Fibroblast of pulmonary artery (primary cell): ENCODE results near the gene SRD5A1.

Source experiments
- DNase-seq: peaks from one replicate; pipeline ENCODE4 v3.0.0-alpha.2; 2010; ENCODE audit warnings: low read depth
- H3K4me3 ChIP-seq: replicated peaks from 2 replicates; pipeline ENCODE4 v1.5.1; 2011; ENCODE audit warnings: low read depth, mild to moderate bottlenecking, control low read depth, low read length, moderate library complexity
- TF ChIP-seq, protein P1 (sequence below): IDR thresholded peaks from 2 replicates; pipeline ENCODE4 v1.5.1; 2011; ENCODE audit warnings: mild to moderate bottlenecking, control low read depth, low read length, inconsistent platforms; ENCODE audit errors: missing control alignments

Gene SRD5A1

DNA sequence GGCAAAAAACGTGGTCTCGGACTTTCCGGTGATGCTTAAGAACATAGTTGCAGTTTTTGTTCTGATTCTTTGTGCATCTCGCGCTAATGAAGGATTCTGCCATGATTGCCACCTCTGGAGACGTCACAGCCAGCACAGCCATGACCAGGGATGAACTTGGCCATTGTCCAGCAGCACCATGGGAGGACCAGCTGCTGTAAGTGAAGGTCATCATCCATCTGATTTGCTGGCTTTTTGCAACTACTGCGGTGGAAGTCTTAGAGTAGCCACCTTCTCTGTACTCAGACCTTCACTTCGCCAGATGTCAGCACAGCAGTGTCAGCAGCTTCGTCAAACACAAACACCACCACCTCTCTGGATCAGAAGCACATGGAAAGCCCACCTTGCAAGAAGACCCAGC is 46.1 kb upstream of the SRD5A1 start:
- no peak overlapping the region for H3K4me3 ChIP-seq
- TF ChIP-seq, protein P1, sequence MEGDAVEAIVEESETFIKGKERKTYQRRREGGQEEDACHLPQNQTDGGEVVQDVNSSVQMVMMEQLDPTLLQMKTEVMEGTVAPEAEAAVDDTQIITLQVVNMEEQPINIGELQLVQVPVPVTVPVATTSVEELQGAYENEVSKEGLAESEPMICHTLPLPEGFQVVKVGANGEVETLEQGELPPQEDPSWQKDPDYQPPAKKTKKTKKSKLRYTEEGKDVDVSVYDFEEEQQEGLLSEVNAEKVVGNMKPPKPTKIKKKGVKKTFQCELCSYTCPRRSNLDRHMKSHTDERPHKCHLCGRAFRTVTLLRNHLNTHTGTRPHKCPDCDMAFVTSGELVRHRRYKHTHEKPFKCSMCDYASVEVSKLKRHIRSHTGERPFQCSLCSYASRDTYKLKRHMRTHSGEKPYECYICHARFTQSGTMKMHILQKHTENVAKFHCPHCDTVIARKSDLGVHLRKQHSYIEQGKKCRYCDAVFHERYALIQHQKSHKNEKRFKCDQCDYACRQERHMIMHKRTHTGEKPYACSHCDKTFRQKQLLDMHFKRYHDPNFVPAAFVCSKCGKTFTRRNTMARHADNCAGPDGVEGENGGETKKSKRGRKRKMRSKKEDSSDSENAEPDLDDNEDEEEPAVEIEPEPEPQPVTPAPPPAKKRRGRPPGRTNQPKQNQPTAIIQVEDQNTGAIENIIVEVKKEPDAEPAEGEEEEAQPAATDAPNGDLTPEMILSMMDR, result no peak
- no peak for DNase-seq

DNA sequence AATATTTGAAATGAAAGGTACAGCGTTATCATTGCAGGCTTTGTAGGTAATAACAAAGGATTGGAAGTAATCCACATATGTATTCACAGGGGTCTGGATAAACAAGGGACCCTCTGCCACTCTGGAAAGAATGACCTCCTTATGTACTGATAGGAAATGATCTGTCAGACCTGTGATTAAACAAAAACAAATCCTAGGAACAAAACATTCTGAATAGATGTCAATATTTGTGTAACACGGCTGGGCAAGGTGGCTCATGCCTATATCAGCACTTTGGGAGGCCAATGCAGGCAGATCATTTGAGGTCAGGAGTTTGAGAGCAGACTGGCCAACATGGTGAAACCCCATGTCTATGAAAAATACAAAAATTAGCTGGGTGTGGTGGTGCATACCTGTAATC is 42.7 kb upstream of the SRD5A1 start:
- TF ChIP-seq, protein P1, result no peak
- H3K4me3 ChIP-seq, result no peak overlapping the region
- no peak for DNase-seq

DNA sequence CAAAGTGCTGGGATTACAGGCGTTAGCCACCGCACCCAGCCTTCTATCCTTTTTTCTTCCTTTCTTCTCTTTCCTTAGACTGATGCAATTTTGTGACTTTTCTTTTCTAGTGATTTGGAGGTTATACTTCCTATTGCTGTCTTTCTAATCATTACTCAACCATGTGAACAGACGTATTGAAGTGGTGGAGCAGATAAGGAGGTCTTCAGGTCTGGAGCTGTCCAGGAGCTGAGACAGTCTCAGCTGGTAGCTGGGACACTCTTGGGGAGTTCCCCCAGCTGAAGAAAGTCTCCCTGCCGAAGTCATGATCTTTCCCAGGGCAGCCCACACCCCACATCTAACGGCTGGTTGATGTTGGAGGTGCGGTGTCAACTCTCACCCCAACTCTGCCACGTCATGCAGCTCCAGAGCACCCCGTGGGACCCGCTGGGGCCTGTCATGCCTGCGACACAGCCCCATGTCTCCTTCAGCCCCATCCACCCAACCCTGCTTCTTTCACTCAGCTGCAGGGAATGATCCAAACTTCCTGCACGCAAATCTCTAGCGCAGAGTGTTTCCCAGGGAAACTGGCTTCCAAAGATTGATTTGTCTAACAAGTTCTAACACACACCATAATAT is 41.5 kb upstream of the SRD5A1 start:
- TF ChIP-seq, protein P1, result no peak
- no peak for DNase-seq
- H3K4me3 ChIP-seq, result no peak overlapping the region

DNA sequence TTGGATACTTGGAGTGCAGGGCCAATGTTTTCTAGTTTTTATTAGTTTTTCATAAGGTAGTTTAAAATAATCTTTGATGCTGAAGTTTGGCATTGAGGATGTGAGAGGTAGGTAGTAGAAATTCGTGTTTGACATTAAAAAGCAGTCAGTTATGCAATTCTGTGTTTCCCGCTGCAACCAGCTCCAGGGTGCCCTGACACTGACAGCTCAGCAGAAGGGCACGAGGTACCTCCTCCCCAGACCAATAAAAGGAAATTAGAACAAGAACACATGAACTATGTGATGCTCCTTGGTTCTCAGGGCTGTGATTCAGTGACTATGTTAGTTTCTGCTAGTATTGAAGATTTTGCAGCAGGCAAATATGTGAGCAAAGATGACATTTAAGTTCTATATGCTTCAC is 40.6 kb upstream of the SRD5A1 start:
- no peak for DNase-seq
- no peak overlapping the region for H3K4me3 ChIP-seq
- TF ChIP-seq, protein P1, result no peak

DNA sequence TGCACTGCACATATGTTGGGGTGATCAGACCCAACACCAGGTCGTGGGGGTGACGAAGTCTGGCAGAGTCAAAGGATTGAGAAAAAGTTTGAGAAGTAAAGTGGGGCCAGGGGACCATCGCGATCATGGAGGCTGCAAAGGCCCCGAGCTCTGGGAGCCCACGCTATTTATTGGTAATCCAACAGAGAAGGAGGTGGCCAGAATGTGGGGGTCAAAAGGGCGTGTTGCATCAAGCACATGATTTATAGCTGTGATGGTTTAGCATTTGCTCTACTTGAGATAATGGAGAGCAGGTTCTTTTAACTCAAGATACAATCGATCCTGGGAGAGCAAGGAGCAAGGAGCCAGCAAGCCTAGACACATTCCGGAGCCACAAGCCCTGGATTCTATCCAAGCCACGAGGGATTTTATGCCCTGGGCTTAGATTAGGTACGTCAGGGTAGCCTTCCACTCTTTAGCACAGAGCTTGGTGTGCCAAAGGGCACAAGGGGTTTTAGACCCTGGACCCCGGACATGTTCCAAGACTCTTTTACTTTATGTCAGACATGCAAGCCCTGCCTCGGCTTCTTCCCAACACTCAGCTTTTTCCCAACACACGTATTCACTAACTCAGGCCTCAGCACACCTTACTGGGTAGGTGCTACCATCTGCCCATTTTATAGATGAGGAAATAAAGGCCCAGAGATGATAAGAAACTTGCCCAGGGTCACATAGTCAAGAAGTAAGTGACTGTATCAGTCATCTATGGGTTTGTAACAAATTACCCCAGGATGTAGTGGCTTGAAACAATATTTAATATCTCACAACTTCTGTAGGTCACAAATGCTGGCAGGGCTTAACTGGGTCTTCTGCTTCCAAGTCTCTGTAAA is 39.9 kb upstream of the SRD5A1 start:
- DNase-seq, result no peak
- TF ChIP-seq, protein P1, result no peak

DNA sequence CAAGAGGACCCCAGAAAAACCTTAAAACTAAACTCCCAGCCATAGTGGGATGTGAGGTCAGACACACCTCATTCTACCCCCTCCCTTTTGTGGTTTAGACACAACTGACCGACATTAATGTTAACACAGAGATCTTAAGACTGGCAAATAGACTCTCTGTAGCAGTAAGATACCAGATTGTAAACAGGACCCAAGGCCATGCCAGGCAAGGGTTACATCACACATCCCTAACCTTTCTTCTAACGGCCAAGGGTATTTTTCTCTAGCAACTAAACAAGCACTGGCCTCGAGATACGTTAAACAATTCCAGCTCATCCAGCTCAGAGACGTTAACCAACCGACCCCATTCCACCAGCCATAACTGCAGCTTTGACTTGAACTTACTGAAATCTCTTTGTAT is 39.2 kb upstream of the SRD5A1 start:
- TF ChIP-seq, protein P1, result no peak
- H3K4me3 ChIP-seq, result no peak overlapping the region
- no peak for DNase-seq

More for the DNA sequence above, 39.9 kb upstream of the SRD5A1 start:
- no peak overlapping the region for H3K4me3 ChIP-seq

DNA sequence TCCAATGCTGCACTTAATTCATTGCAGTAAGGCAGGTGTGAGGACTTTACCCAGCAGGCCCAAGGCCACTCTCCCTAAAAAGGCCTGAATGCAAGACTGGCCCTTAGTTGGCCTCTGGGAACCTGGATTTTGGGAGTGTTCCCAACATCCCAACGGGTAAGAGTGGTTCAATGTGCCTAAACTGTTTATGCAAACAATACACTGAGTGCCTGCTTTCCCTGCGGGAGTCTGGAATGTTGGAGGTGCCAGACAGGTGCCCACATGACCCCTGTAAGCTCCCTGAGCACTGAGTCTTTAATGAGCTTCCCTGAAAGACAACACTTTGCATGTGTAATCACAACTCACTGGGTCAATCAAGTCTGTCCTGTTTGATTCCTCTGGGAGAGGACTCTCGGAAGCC is 37.8 kb upstream of the SRD5A1 start:
- TF ChIP-seq, protein P1, result no peak
- no peak for DNase-seq
- H3K4me3 ChIP-seq, result no peak overlapping the region
